ENCODE data around the gene ADH4.

ADH4 gene

GRCh38 chr4:99157478-99157935, 13.4 kb upstream of the ADH4 start:
- Histone ChIP-seq H3K27me3 (ENCODE audit: control insufficient read depth, insufficient read depth, low read length) (no peaks in the 10 kb centered on the region), H3K36me3 (ENCODE audit: insufficient read depth, low read length) (no peaks in the 10 kb centered on the region), H3K9me3 (replicated peaks; ENCODE audit: low read length) (no peaks in the 10 kb centered on the region), H3K4me2 (ENCODE audit: low read length) (no peak overlapping the region), H3K4me3 (ENCODE audit: low read length) (no peak overlapping the region), H3K4me1 (ENCODE audit: control insufficient read depth, insufficient read depth, low read length) (no peaks in the 10 kb centered on the region), H3K9ac (ENCODE audit: low read depth, low read length) (no peak overlapping the region)

- no peak overlapping the region for H3K9ac ChIP-seq (ENCODE audit: low read depth, low read length)
- H3K9me3 ChIP-seq (replicated peaks; ENCODE audit: low read length): no peaks in the 10 kb centered on the region
- H3K4me2 ChIP-seq (ENCODE audit: low read length): no peak overlapping the region
- H3K4me3 ChIP-seq (ENCODE audit: low read length): no peak overlapping the region
- H3K4me1 ChIP-seq (ENCODE audit: control insufficient read depth, insufficient read depth, low read length): no peaks in the 10 kb centered on the region
- H3K27me3 ChIP-seq (ENCODE audit: control insufficient read depth, insufficient read depth, low read length): no peaks in the 10 kb centered on the region
- H3K36me3 ChIP-seq (ENCODE audit: insufficient read depth, low read length): no peaks in the 10 kb centered on the region
Observed at GRCh38 chr4:99156992-99157391, 12.9 kb upstream of the ADH4 start.

- Histone ChIP-seq H3K27me3 (ENCODE audit: control insufficient read depth, insufficient read depth, low read length) (no peaks in the 10 kb centered on the region), H3K9ac (ENCODE audit: low read depth, low read length) (no peak overlapping the region), H3K9me3 (replicated peaks; ENCODE audit: low read length) (no peaks in the 10 kb centered on the region), H3K4me1 (ENCODE audit: control insufficient read depth, insufficient read depth, low read length) (no peaks in the 10 kb centered on the region), H3K36me3 (ENCODE audit: insufficient read depth, low read length) (no peaks in the 10 kb centered on the region), H3K4me3 (ENCODE audit: low read length) (no peak overlapping the region), H3K4me2 (ENCODE audit: low read length) (no peak overlapping the region)
Observed at GRCh38 chr4:99154658-99155342, 10.7 kb upstream of the ADH4 start.

- Histone ChIP-seq H3K9me3 (replicated peaks; ENCODE audit: low read length) (no peaks in the 10 kb centered on the region), H3K9ac (ENCODE audit: low read depth, low read length) (no peak overlapping the region), H3K36me3 (ENCODE audit: insufficient read depth, low read length) (no peaks in the 10 kb centered on the region), H3K4me2 (ENCODE audit: low read length) (no peak overlapping the region), H3K27me3 (ENCODE audit: control insufficient read depth, insufficient read depth, low read length) (no peaks in the 10 kb centered on the region), H3K4me3 (ENCODE audit: low read length) (no peak overlapping the region), H3K4me1 (ENCODE audit: control insufficient read depth, insufficient read depth, low read length) (no peaks in the 10 kb centered on the region)
Observed at GRCh38 chr4:99151995-99152394, 7.9 kb upstream of the ADH4 start.

DNA sequence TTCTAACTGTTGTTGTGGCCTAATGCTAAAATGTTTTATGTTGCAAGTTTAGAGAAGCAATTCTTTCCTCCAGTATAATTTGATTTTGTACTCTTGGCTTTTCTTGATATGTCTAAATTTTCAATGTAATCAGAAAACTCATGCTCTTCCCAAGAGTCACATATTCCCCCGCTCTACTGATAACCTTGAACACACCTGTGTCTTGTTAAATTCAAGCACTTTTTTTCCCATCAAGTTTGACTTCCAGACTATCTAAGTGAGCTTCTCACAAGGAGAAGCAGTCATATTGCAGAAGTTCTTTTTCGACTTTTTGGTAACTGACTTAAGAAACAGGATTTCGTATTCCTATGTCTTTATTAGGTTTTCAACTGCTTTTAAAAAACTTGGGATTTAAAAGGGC, 7.4 kb upstream of the ADH4 start:
- Histone ChIP-seq H3K4me2 (ENCODE audit: low read length) (no peak overlapping the region), H3K36me3 (ENCODE audit: insufficient read depth, low read length) (no peaks in the 10 kb centered on the region), H3K4me3 (ENCODE audit: low read length) (no peak overlapping the region), H3K9me3 (replicated peaks; ENCODE audit: low read length) (no peaks in the 10 kb centered on the region), H3K9ac (ENCODE audit: low read depth, low read length) (no peak overlapping the region), H3K4me1 (ENCODE audit: control insufficient read depth, insufficient read depth, low read length) (no peaks in the 10 kb centered on the region), H3K27me3 (ENCODE audit: control insufficient read depth, insufficient read depth, low read length) (no peaks in the 10 kb centered on the region)

DNA sequence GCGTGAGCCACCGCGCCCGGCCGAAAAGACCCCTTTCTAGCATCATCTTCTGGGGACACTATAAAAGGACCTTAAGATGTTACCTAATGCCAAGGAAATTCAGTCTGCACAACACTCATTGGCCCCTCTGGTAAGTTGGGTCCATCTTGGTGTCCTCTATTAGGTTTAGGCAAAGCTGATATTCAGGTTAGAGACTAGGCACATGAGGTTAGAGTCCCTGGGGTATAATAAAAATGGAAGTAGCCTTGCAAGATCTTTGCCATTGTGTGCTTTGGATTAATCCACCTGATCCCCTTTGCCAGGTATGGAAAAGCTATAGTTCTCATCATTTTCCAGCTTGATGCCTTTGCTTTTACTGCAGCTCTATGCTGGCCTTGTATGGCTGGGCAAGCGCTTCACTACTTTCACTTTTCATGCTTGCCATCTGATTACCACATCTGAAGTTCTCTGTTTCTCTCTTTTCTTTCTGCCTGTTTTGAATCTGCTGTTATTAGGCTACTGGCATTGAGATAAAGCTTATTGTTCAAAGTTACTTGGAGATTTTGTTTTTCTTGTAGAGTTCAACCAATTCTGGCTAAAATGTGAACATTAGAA, 5.4 kb upstream of the ADH4 start:
- Histone ChIP-seq H3K9ac (ENCODE audit: low read depth, low read length) (no peak overlapping the region), H3K4me3 (ENCODE audit: low read length) (no peak overlapping the region), H3K4me1 (ENCODE audit: control insufficient read depth, insufficient read depth, low read length) (no peaks in the 10 kb centered on the region), H3K36me3 (ENCODE audit: insufficient read depth, low read length) (no peaks in the 10 kb centered on the region), H3K4me2 (ENCODE audit: low read length) (no peak overlapping the region), H3K9me3 (replicated peaks; ENCODE audit: low read length) (no peaks in the 10 kb centered on the region), H3K27me3 (ENCODE audit: control insufficient read depth, insufficient read depth, low read length) (no peaks in the 10 kb centered on the region)

GRCh38 chr4:99148550-99148949, 4.5 kb upstream of the ADH4 start:
- Histone ChIP-seq H3K9ac (ENCODE audit: low read depth, low read length) (no peak overlapping the region), H3K4me1 (ENCODE audit: control insufficient read depth, insufficient read depth, low read length) (no peaks in the 10 kb centered on the region), H3K4me2 (ENCODE audit: low read length) (no peak overlapping the region), H3K36me3 (ENCODE audit: insufficient read depth, low read length) (no peaks in the 10 kb centered on the region), H3K4me3 (ENCODE audit: low read length) (no peak overlapping the region), H3K27me3 (ENCODE audit: control insufficient read depth, insufficient read depth, low read length) (no peaks in the 10 kb centered on the region), H3K9me3 (replicated peaks; ENCODE audit: low read length) (no peaks in the 10 kb centered on the region)

DNA sequence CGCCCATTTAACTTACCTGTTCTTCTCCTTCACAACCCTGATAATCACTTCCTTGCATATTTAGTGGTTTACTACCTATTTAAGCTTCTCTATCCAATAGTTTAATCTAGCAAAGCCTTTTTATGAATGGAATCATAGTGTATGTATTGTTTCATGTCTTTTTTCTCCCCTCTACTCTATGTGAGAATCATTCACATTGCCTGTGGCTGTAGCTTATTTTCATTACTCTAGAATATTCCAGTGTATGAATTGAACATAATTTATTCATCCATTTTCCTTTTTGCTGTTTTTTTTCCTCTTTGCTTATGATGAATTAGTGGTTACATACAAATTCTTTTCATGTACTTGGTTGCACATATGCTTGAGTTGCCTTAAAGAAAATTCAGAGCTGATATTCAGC, 490 bp upstream of the ADH4 start:
- Histone ChIP-seq H3K9me3 (replicated peaks; ENCODE audit: low read length) (no peaks in the 10 kb centered on the region), H3K4me2 (ENCODE audit: low read length) (no peak overlapping the region), H3K27me3 (ENCODE audit: control insufficient read depth, insufficient read depth, low read length) (no peaks in the 10 kb centered on the region)

DNA sequence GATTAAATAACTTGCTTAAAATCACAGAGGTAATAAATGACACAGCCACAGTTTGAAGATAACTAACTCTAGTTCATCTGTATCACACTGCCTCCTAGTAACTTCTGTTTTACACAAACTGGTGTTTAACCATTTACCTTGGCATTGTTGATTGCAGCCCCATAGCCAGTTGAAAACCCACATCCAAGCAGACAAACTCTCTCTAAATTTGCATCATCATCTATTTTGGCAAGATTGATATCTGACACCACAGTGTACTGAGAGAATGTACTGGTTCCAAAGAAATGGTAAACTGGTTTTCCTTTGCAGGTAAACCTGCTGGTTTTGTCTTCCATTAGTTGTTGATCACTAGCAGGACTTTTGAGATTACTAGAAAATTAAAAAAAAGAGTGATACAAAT, 7.8 kb downstream of the ADH4 start:
- no peaks in the 10 kb centered on the region for H3K4me1 ChIP-seq (ENCODE audit: control insufficient read depth, insufficient read depth, low read length)
- H3K9me3 ChIP-seq (replicated peaks; ENCODE audit: low read length): no peaks in the 10 kb centered on the region
- no peak overlapping the region for H3K4me2 ChIP-seq (ENCODE audit: low read length)
- no peaks in the 10 kb centered on the region for H3K27me3 ChIP-seq (ENCODE audit: control insufficient read depth, insufficient read depth, low read length)
- no peak overlapping the region for H3K4me3 ChIP-seq (ENCODE audit: low read length)
- H3K9ac ChIP-seq (ENCODE audit: low read depth, low read length): no peak overlapping the region
- no peaks in the 10 kb centered on the region for H3K36me3 ChIP-seq (ENCODE audit: insufficient read depth, low read length)

More for the DNA sequence above, 490 bp upstream of the ADH4 start:
- Histone ChIP-seq H3K4me1 (ENCODE audit: control insufficient read depth, insufficient read depth, low read length) (no peaks in the 10 kb centered on the region), H3K36me3 (ENCODE audit: insufficient read depth, low read length) (no peaks in the 10 kb centered on the region), H3K4me3 (ENCODE audit: low read length) (no peak overlapping the region), H3K9ac (ENCODE audit: low read depth, low read length) (no peak overlapping the region)

DNA sequence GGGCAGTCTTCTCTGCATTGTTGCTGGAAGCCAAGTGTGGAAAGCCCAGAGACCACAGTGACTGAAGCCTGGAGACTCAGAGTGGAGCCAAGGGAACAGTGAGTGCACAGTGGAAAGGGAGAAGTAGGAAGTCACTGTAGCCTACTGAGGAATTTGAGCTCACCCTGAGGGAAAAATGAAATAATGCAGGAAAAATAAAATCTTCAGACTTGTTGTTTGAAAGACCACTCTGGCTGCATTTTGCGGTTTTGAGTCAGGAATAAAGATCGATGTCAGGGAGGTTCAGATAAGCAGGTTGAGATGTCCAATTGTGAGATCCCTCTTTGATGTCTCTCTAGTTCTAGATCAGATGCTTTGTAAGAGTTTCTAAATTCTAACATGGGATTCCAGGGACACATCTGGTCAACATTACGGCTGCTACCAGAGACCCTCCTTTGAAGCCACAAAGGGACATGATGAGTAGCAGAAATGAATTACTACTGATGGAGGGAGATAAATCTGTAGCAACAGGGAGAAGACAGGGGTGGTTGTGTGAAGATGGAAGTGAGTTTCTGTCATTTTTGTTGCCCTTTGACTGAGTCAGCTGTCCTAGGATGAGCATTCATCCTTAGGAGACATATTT, 8.4 kb downstream of the ADH4 start:
- Histone ChIP-seq H3K4me3 (ENCODE audit: low read length) (no peak overlapping the region), H3K27me3 (ENCODE audit: control insufficient read depth, insufficient read depth, low read length) (no peaks in the 10 kb centered on the region), H3K9ac (ENCODE audit: low read depth, low read length) (no peak overlapping the region), H3K9me3 (replicated peaks; ENCODE audit: low read length) (no peaks in the 10 kb centered on the region), H3K4me2 (ENCODE audit: low read length) (no peak overlapping the region), H3K4me1 (ENCODE audit: control insufficient read depth, insufficient read depth, low read length) (no peaks in the 10 kb centered on the region), H3K36me3 (ENCODE audit: insufficient read depth, low read length) (no peaks in the 10 kb centered on the region)

- Histone ChIP-seq H3K36me3 (ENCODE audit: insufficient read depth, low read length) (no peaks in the 10 kb centered on the region), H3K9me3 (replicated peaks; ENCODE audit: low read length) (no peaks in the 10 kb centered on the region), H3K27me3 (ENCODE audit: control insufficient read depth, insufficient read depth, low read length) (no peaks in the 10 kb centered on the region), H3K4me3 (ENCODE audit: low read length) (no peak overlapping the region), H3K9ac (ENCODE audit: low read depth, low read length) (no peak overlapping the region), H3K4me2 (ENCODE audit: low read length) (no peak overlapping the region), H3K4me1 (ENCODE audit: control insufficient read depth, insufficient read depth, low read length) (no peaks in the 10 kb centered on the region)
Observed at GRCh38 chr4:99134586-99134985, 9.5 kb downstream of the ADH4 start.

GRCh38 chr4:99131378-99131777, 12.7 kb downstream of the ADH4 start:
- Histone ChIP-seq H3K4me2 (ENCODE audit: low read length) (no peak overlapping the region), H3K9me3 (replicated peaks; ENCODE audit: low read length) (no peaks in the 10 kb centered on the region), H3K27me3 (ENCODE audit: control insufficient read depth, insufficient read depth, low read length) (no peaks in the 10 kb centered on the region), H3K4me1 (ENCODE audit: control insufficient read depth, insufficient read depth, low read length) (no peaks in the 10 kb centered on the region), H3K4me3 (ENCODE audit: low read length) (no peak overlapping the region), H3K9ac (ENCODE audit: low read depth, low read length) (no peak overlapping the region), H3K36me3 (ENCODE audit: insufficient read depth, low read length) (no peaks in the 10 kb centered on the region)
